Hematopoietic multipotent progenitor cell (in vitro differentiated cells): ENCODE data around the gene CALM1. TPM values are rescaled to one million over a fixed set of nuclear protein-coding genes. Genes with fewer than 3 reads are reported as not detected.

Experiments used
- DNase-seq, 3 donors: peaks; one replicate each; pipeline ENCODE4 v3.0.0-alpha.2; 2011 to 2015; ENCODE audit warnings: low read depth in 2 of 3, low spot score in 2 of 3
- total RNA-seq: library from RNA; depleted of rRNA; stranded (reverse); fragments of >200 nt; gene quantifications from one replicate; pipeline ENCODE4 v1.2.3, GENCODE V29; 2012

The CALM1 gene
- 107 TPM for total RNA-seq

- DNase-seq, result peak; percentile 91 to 99 (median 95)
Measured at GRCh38 chr14:90396341-90397339, at the start of gene CALM1. Gene CALM1 (plus strand): TSS chr14:90397029. CDS start chr14:90397231, 202 bp downstream.

- no peak for DNase-seq
Measured at GRCh38 chr14:90348270-90348669, 48.6 kb upstream of the CALM1 start.

- no peak for DNase-seq
Measured at GRCh38 chr14:90349739-90350138, 47.1 kb upstream of the CALM1 start.

GRCh38 chr14:90354551-90355298 lies 42.1 kb upstream of the CALM1 start:
- no peak for DNase-seq

- no peak for DNase-seq
Measured at GRCh38 chr14:90355540-90356518, 41.0 kb upstream of the CALM1 start.

GRCh38 chr14:90356925-90357324 lies 39.9 kb upstream of the CALM1 start:
- no peak for DNase-seq

- no peak for DNase-seq
Measured at GRCh38 chr14:90358359-90358758, 38.5 kb upstream of the CALM1 start.

- no peak for DNase-seq
Measured at GRCh38 chr14:90361865-90362557, 34.8 kb upstream of the CALM1 start.

GRCh38 chr14:90362558-90362896 lies 34.3 kb upstream of the CALM1 start:
- DNase-seq, result no peak

- peak in 2 of 3 donors; percentile 5 to 45 for DNase-seq
Measured at GRCh38 chr14:90368946-90369721, 27.7 kb upstream of the CALM1 start.

GRCh38 chr14:90373887-90374286 lies 22.9 kb upstream of the CALM1 start:
- DNase-seq, result no peak

- DNase-seq, result no peak
Measured at GRCh38 chr14:90374813-90375212, 22.0 kb upstream of the CALM1 start.

- DNase-seq, result no peak
Measured at GRCh38 chr14:90375934-90376333, 20.9 kb upstream of the CALM1 start.

- DNase-seq, result no peak
Measured at GRCh38 chr14:90378249-90378648, 18.6 kb upstream of the CALM1 start.

GRCh38 chr14:90379106-90379505 lies 17.7 kb upstream of the CALM1 start:
- DNase-seq, result no peak

- DNase-seq, result no peak
Measured at GRCh38 chr14:90381011-90381786, 15.6 kb upstream of the CALM1 start.

- DNase-seq, result no peak
Measured at GRCh38 chr14:90381999-90382451, 14.8 kb upstream of the CALM1 start.

- peak; percentile 56 to 87 (median 74) for DNase-seq
Measured at GRCh38 chr14:90382491-90383125, 14.2 kb upstream of the CALM1 start.
